GM21576 (cell line): Measurements from ENCODE around the gene SUMO2.
"Not testable (repeated sequence)": the region's sequence is repeated elsewhere in the genome, so short reads cannot be mapped to it uniquely, and the experiment has no call there.

Source experiments
- ATAC-seq: cut with Tn5 transposase; IDR thresholded peaks from one replicate; pipeline ENCODE4 v1.9.1; 2021; ENCODE audit warnings: mild to moderate bottlenecking, moderate library complexity; ENCODE audit not compliant: unreplicated experiment

Gene SUMO2

GRCh38 chr17:75146592-75146991 lies 36.2 kb downstream of the SUMO2 start:
- ATAC-seq = no peak

- no peak for ATAC-seq
These were observed 37.8 kb downstream of the SUMO2 start for GRCh38 chr17:75144816-75145512.

GRCh38 chr17:75142236-75142971 lies 40.4 kb downstream of the SUMO2 start:
- ATAC-seq = no peak

GRCh38 chr17:75138519-75138918 lies 44.2 kb downstream of the SUMO2 start:
- no peak for ATAC-seq

- not testable (repeated sequence) for ATAC-seq
These were observed 45.0 kb downstream of the SUMO2 start for GRCh38 chr17:75137762-75138161.

- no peak for ATAC-seq
These were observed 46.8 kb downstream of the SUMO2 start for GRCh38 chr17:75135946-75136345.

GRCh38 chr17:75135452-75135851 lies 47.3 kb downstream of the SUMO2 start:
- ATAC-seq = no peak

- not testable (repeated sequence) for ATAC-seq
These were observed 49.0 kb downstream of the SUMO2 start for GRCh38 chr17:75133607-75134347.

GRCh38 chr17:75133001-75133400 lies 49.8 kb downstream of the SUMO2 start:
- no peak for ATAC-seq

GRCh38 chr17:75132018-75133000 lies 50.5 kb downstream of the SUMO2 start:
- not testable (repeated sequence) for ATAC-seq

- peak; percentile 71 for ATAC-seq
These were observed 51.3 kb downstream of the SUMO2 start, which contains the start of gene NT5C for GRCh38 chr17:75131278-75132017. NT5C (minus strand) TSS chr17:75131742; CDS start chr17:75131707, 35 bp downstream.

GRCh38 chr17:75130632-75131277 lies 52.0 kb downstream of the SUMO2 start:
- ATAC-seq = peak; percentile 6

- no peak for ATAC-seq
These were observed 52.6 kb downstream of the SUMO2 start for GRCh38 chr17:75130059-75130631.

- no peak for ATAC-seq
These were observed 53.2 kb downstream of the SUMO2 start for GRCh38 chr17:75129576-75129975.

GRCh38 chr17:75128694-75129505 lies 53.9 kb downstream of the SUMO2 start:
- ATAC-seq = no peak

GRCh38 chr17:75127936-75128335 lies 54.8 kb downstream of the SUMO2 start:
- not testable (repeated sequence) for ATAC-seq

- ATAC-seq = no peak
These were observed 55.8 kb downstream of the SUMO2 start for GRCh38 chr17:75126954-75127353.

- no peak for ATAC-seq
These were observed 56.8 kb downstream of the SUMO2 start for GRCh38 chr17:75125984-75126383.
